Activated effector memory CD4-positive, alpha-beta T cell treated with anti-CD3 and anti-CD28 coated beads, Interleukin-2, amount 50 U/mL, for 16 hours (primary cell): Measurements from ENCODE around the gene COL11A2.

Experiments
- DNase-seq: peaks from one replicate; pipeline ENCODE4 v3.0.0-alpha.2; 2020

The COL11A2 gene

DNA sequence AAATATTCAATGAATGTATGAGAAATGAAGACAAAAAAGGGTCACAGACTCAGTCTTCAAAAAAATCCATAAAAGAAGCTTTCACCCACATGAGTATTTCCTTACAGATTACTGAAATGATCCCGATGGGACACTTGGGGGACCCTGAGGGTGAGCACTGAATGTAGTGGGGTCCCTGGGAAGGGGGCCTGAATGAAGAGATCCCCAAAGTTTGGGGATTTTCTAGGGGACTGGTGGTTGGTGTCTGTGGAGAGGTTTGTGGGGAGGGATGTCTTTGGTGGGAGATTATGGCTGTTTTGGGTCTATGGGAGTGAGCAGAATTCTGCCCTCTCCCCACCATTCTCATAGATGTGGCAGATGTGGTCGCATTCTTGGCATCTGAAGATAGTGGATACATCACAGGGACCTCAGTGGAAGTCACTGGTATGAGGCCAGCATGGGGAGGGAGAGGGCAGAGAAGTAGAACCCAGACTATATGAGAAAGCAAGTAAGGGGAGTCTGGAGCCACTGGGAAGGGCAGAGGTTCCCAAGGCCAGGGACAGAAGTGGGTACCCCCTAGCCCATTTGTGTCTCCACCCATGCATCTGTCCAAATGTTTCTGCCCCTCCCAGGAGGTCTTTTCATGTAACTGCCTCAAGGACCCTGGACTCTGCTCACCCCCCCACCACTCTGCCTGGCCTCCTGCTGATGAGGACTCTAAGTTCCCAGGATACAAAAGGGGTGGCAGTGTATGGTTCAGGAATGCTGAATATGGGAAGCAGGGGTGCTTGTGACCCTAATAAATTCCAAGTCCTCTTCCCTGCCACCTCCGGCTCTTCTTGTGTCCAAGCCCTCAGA is 14.0 kb upstream of the COL11A2 start:
- peak; percentile 51 for DNase-seq

DNA sequence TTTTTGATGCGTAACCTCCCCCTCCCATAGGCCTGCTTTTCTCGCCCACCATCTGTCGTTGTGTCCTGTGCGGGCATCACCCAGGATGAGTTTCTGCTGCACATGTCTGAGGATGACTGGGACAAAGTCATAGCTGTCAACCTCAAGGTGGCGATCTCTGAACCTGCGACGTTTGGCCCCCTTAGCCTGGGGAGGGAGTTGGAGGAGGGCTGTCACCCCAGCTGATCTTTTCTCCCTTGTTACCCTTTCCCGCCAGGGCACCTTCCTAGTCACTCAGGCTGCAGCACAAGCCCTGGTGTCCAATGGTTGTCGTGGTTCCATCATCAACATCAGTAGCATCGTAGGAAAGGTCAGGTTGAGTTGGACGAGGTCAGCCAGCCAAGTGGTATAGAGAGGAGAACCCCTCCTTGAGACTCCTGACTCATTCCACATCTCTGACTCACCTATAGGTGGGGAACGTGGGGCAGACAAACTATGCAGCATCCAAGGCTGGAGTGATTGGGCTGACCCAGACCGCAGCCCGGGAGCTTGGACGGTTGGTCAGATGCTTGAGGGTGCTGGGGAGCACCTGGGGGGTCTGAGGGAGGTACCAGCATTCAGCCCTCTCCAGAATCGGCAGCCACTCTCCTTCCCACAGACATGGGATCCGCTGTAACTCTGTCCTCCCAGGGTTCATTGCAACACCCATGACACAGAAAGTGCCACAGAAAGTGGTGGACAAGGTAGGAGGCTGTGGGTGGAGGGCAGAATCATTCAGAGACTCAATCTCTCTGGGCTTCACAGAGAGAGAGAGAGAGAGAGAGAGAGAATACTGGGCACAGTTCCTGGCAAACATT is 13.1 kb upstream of the COL11A2 start:
- DNase-seq, result peak; percentile 72

GRCh38 chr6:33204415-33205190 is 12.3 kb upstream of the COL11A2 start, which contains the start of gene HSD17B8:
TSS of gene HSD17B8 (plus strand) at chr6:33204655. CDS start at chr6:33204669, 14 bp downstream.
- peak; percentile 98 for DNase-seq

- no peak for DNase-seq
These were observed 11.8 kb upstream of the COL11A2 start for GRCh38 chr6:33204165-33204414.

GRCh38 chr6:33203443-33204164 is 11.3 kb upstream of the COL11A2 start:
- no peak for DNase-seq

DNA sequence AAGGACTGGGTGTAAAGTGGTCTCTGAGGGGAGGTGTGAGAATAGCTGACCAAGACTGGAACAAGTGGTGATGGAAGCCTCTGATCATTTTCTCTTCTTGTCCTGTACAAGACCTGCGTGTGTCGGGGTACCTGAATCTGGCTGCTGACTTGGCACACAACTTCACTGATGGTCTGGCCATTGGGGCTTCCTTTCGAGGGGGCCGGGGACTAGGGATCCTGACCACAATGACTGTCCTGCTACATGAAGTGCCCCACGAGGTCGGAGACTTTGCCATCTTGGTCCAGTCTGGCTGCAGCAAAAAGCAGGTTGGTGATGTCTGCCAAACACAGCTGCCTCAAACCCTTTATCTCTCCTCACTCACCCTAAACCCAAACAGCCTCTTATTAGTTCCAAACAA is 10.5 kb upstream of the COL11A2 start:
- no peak for DNase-seq

DNA sequence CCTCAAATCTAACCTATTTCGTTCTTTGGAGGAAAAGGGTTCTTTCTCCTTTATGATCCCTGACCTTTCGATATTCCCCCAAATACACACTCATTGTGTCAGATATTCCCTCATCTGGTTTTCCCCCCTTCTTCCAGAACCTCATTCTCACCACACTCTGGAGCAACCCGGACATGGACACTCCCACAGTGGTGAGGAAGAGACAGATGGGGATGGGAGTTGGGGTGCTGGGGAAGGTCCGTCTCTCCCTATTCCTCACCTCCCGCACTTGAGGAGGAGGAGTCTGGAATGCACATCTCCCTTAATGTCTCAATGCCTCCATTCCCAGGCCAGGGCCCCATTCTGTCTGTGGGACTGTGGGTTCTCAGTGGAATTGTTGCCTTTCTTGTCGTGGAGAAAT is 9.7 kb upstream of the COL11A2 start:
- DNase-seq, result no peak

DNA sequence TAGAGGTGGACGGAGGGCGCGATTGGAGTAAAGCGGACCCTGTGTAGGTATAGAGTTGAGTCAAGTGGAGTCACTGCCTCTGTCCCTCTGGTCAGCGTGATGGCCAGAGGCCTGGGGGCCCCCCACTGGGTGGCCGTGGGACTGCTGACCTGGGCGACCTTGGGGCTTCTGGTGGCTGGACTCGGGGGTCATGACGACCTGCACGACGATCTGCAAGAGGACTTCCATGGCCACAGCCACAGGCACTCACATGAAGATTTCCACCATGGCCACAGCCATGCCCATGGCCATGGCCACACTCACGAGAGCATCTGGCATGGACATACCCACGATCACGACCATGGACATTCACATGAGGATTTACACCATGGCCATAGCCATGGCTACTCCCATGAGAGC is 8.9 kb upstream of the COL11A2 start:
- no peak for DNase-seq

DNA sequence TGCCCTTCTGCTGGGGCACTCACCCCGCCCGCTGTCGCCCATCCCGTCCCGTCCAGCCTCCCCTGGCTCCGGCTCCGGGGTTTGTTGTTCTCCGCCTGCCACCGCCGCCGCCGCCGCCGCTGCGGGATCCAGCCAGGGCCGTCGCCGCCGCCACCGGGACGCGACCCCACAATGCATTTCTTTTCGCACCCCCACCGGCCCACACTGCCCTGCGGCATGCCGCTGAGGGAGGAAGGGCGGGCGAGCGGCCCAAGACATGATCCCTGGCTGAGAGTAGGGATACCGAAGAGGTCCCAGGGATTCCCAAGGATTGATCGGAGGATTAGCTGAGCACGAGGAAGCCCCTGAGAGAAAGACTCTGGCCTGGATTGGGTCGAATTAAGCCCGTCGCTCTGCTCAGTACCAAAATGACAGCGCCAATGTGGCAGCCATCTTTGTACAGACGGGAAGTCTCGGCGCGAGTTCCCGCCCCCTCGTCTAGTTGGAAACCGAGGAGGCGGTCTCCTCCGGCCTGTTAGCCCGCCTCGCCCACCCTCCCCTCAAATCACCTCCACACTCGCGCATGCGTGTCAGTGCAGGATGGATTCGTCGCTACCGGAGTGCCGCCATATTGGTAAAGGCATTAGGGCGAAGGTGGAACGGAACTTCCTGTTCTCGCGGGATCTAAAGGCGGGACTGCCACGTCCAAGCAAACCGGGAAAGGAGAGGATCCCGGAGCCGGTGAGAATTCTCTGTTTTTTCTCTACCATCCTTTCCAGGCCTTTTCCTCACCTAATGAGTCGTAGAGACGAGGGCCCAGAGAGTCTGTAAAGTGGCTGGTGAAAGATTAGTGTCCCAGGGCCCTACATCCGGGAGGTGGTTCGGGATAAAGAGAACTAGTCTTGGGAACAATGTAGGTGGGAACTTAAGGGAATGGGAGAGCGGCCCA is 8.2 kb upstream of the COL11A2 start, which contains the start of the genes RXRB and SLC39A7:
TSS of gene RXRB (minus strand) at position 447 of the 928 bp plus-strand sequence. CDS start at position 258, 189 bp downstream.
TSS of gene SLC39A7 (plus strand) at position 649 of the 928 bp plus-strand sequence. CDS start 379 bp downstream, outside the sequence.
- DNase-seq, result peak; percentile 100

DNA sequence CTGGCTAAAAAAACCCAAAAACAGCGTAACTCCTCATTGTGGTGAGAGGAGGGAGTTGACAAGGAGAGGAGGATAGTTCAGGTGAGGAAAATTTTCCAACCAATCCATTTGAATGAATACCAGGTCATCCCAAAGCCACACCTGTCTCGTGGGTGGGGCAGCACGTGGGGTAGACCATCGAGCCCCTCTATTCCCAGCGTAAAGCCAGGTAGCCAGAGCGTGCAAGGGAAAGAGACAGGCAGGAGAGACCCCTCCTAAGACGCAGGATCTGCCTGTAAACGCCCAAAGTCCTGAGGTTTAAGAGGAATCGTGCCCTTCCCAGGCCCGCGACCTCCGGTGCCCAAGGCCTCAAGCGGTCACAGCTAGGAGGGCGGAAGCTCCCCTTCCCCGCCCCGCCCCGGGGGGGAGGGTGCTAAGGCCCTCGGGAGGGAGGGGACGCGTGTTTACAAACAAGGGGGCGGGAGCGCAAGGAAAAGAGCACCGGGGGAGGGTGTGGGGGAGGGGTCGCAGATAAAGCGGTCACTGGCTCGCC is 7.5 kb upstream of the COL11A2 start:
- peak; percentile 92 for DNase-seq

DNA sequence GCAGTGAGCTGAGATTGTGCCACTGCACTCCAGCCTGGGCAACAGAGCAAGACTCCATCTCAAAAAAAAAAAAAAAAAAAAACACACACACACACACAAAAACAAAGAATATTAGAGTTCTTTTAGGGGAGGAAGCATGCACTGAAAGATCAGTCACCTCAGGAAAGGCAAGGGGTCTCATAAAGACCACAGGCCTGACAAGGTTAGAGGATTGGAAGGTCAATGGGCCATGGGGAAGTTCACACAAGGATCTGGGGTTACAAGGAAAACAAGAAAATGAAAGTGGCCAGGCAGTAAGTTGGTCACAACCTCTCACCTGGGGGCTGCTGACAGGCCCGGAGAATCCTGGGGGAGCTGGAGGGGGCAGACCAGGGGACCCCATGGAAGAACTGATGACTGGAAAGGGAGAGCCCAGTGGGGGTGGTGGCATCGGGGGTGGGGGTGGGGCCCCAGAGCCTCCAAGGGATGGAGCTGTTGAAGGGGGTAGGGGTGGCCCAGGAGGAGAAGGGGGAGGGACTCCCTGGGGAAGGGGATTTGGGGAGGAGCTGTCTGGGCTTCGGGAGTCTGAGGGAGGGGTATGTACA is 6.7 kb upstream of the COL11A2 start:
- no peak for DNase-seq

GRCh38 chr6:33198159-33198852 is 6.0 kb upstream of the COL11A2 start:
- no peak for DNase-seq

- DNase-seq, result peak; percentile 69
These were observed 5.3 kb upstream of the COL11A2 start for GRCh38 chr6:33197431-33198048.

DNA sequence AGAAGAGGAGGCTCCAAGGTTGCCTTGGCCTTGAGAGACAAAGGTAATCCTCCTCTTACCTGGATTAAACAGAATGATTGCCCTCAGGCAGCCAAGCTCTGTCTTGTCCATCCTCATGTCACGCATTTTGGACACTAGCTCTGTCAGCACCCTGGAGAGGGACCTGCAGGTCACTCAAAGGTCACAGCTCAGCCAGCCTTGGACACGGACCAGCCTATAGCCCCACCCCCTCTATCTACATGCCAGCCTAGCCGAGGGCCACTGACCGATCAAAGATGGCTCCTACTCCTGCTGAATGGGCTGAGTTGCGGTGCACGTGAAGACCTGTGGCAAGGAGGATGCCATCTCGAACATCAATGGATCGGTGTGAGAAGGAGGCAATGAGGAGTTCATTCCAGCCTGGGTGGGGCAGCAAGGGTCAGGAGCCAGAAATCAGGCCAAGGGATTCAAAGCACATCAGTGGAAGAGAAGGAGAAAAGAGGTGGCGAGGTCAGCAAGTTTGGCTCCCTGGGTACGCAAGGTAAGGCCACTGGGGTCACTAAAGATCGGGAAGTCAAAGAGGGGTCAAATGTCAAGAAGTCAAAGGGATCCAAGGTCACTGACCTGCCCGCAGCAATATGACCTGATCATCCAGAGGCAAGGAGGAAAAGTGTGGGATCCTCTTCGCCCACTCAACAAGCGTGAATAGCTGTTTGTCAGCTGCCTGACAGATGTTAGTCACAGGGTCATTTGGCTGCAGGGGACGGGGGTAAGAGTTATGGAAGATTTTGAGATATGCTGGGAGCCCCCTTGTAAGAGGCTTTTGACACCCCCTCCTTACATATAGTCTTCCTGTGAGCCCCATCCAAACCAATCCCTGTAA is 3.3 kb upstream of the COL11A2 start:
- DNase-seq, result no peak

DNA sequence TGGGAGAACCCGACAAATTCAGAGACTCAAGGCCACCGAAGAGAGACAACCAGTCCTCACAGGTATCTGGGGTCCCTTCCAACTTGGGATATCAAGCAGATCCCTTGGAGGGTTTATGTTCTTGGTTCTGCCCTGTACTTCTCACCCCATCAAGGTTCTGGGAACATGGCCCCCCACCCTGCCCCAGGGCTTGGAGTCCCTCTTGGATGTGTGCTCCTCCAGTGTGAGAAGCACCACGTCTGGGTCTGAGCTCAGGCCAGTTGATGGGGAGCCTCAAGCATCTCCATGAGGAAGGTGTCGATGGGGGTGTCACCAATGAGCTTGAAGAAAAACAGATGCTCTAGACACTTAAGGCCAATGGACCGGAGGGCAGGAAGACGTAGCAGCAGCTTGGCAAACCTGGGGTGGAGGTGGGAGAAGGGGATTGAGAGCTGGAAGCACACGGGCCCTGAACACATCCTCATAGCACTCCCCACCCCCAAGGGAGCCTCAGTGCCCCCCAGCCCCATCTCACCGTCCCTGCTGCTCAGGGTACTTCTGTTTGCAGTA is 2.2 kb upstream of the COL11A2 start:
- no peak for DNase-seq

DNA sequence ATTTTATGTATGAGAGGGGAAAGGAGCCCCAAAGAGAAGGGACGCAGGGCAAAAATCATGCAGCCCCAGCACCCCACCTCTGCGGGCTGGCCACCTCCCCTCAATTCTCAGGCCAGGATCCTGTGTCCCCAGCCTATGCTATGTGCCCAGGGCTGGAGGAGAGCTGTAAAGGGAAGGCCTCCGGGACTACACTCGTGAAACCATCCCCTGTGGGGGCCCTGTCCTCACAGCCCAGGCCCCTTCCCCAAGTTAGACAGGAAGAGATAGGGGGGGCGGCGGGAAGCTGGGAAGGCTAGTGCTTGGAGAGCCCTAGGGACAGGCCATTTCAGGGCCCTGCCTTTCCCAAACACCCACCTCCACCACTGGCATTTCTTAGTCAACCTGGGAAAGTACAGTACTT is 1.4 kb upstream of the COL11A2 start:
- DNase-seq, result no peak

DNA sequence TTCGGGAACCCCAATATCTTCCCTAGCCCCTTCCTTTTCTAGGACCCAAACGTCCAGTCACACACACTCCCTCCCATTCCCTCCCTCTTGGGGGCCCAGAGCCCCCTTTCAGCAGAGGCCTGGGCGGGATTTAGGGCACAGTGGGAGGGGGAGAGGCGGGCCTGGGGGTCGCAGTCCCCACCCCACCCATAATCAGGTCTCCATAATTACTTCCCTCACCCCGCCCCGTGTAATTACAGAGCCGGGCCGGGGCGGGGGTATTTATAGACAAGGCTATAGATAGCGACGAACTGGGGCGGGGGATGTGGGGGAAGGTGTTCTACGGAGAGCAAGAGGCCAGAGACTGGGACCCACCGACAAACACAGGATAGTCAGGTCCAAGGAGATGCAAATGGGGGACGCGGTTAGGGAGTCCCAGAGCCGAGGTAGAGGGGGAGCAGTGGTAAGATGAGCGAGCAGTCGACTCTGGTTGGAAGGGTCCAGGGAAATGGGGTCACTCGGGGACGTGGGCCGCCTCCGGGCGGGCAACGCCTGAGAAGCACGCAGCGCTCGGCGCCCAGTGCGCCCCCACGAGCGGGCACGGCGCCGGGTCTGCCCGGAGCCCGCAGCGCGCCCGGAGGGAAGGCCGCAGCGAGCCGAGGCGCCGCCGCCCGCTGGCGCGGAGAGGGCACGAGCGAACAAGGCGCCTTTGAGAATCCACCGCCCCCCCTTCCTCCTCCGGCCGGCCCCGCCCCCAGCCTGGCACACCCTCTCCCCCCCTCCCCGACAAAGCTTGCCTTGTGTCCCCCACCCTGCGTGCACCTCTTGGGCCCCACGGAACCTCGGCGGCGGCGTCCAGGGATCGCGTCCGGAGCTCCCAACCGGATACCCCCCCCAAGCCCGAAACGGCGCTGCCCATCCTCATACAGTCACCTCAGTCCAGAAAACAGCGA is 670 bp upstream of the COL11A2 start:
- peak; percentile 73 for DNase-seq
